ENCODE data around the gene KCNAB1. TPM values are rescaled to one million over a fixed set of nuclear protein-coding genes. Genes with fewer than 3 reads are reported as not detected.

KCNAB1 gene
- polyA plus RNA-seq, 1 experiment: 0.07 TPM

DNA sequence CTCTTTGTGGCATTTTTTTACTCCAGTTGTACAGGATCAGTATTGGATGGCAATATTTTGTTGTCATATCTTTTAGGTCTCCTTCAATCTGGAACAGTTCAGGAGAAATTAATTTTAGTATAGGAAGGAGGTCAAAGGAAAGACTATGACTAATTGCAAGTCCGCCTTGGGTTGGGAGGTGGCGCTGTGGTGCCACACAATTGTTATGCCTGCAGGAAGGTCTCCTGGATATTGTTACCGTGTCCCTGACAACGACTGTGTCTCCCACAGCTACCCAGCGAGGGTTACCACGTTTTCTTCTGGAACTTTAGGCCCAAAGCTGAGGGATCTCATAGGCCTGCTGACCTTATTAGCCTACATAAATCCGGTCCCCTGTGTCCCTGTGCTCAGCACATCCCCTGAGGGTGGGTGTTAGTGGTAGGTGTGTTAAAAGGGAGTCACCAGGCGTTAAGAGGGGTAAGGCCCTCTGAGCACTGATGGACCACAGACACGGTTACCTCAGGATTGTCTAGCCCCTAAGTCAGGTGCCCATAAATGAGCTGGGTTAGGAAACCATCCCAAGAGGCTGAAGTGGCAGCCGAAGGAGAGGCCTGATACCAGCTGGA lies 31.5 kb downstream of the KCNAB1 start:
- no peak overlapping the region for H3K27ac ChIP-seq (ENCODE audit: low read depth, low read length)

DNA sequence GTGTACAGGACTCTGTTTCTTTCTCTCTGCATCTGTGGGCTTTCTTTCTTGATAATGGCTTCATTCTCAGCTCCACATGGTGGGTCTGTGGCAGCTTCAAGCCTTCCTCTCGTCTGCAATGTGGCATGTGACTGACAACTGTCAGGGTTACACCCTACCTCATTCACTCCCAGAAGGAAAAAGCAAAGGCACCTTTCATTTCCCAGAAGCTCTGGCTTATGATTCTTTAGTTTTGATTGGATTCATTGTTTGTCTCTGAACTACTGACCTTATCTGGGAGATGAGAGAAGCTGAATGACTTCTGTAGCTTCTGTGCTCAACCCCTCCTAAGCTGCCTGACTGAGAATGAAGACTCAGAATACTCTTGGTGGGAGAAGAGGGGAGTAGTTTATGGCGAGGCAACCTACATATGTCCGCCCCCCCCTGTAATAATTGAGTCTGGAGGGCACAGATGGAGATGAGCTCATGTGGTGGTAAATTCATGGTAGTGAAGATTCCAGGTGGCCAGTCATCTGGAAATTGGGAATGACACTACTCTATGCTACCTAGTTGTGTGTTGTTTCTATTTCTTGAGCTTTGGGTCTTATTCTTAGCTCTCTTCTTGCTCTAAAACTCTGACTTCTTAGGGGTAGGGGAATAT lies 38.4 kb downstream of the KCNAB1 start:
- CTCF ChIA-PET: interaction anchor here (1.2 to 2.0 kb wide), 2 partner anchors 9 to 351 kb away, joined by 4 to 6 read pairs; no protein-coding TSS in a partner anchor
- POLR2A ChIA-PET: no interaction called here

More for the DNA sequence above, 31.5 kb downstream of the KCNAB1 start:
- H3K9me3 ChIP-seq (ENCODE audit: control insufficient read depth, insufficient read depth, low read length): no peaks in the 10 kb centered on the region
- peak; percentile 16 for DNase-seq (ENCODE audit: low read depth, low spot score)
- TF ChIP-seq, protein P1, sequence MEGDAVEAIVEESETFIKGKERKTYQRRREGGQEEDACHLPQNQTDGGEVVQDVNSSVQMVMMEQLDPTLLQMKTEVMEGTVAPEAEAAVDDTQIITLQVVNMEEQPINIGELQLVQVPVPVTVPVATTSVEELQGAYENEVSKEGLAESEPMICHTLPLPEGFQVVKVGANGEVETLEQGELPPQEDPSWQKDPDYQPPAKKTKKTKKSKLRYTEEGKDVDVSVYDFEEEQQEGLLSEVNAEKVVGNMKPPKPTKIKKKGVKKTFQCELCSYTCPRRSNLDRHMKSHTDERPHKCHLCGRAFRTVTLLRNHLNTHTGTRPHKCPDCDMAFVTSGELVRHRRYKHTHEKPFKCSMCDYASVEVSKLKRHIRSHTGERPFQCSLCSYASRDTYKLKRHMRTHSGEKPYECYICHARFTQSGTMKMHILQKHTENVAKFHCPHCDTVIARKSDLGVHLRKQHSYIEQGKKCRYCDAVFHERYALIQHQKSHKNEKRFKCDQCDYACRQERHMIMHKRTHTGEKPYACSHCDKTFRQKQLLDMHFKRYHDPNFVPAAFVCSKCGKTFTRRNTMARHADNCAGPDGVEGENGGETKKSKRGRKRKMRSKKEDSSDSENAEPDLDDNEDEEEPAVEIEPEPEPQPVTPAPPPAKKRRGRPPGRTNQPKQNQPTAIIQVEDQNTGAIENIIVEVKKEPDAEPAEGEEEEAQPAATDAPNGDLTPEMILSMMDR (IDR thresholded peaks at IDR 0.05; ENCODE audit: low read depth, low read length): peak; percentile 78
- no peak overlapping the region for H3K4me3 ChIP-seq (ENCODE audit: low read depth, low read length)
- POLR2A ChIA-PET: no interaction called here
- CTCF ChIA-PET: interaction anchor here (0.6 to 7.4 kb wide), 31 partner anchors 9 to 1050 kb away, joined by 3 to 204 read pairs (median 5); no protein-coding TSS in a partner anchor
- no peaks in the 10 kb centered on the region for H3K27me3 ChIP-seq (ENCODE audit: control insufficient read depth, insufficient read depth, low read length)

DNA sequence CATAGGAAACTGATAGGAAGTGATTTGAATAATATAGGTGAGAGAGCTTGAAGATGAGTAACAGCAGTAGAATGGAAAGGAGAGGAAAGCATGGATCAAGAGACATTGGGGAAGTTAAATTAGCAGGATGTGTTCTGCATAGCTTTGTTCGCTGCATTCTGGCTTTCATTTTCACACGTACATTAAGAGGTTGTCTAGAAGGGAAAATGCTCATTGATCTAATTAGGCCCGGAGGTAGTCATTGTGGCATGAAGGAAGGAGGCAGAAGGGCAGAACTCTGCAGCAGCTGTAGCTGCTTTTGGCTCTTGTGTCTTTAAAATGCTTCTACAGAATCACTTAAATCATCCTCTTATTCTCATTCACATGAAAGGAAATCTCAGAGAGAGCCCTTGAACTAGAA lies 40.3 kb downstream of the KCNAB1 start:
- DNase-seq (ENCODE audit: low read depth, low spot score): no peak
- H3K27me3 ChIP-seq (ENCODE audit: control insufficient read depth, insufficient read depth, low read length): peaks cover 5% of the 10 kb centered on the region
- H3K27ac ChIP-seq (ENCODE audit: low read depth, low read length): no peak overlapping the region
- H3K9me3 ChIP-seq (ENCODE audit: control insufficient read depth, insufficient read depth, low read length): no peaks in the 10 kb centered on the region
- ChIA-PET CTCF (interaction anchor here (1.3 kb wide), 1 partner anchor 10 kb away, joined by 7 read pairs; no protein-coding TSS in a partner anchor), POLR2A (no interaction called here)
- TF ChIP-seq, protein P1 (IDR thresholded peaks at IDR 0.05; ENCODE audit: low read depth, low read length): no peak
- H3K4me3 ChIP-seq (ENCODE audit: low read depth, low read length): no peak overlapping the region

More for the DNA sequence above, 38.4 kb downstream of the KCNAB1 start:
- no peaks in the 10 kb centered on the region for H3K9me3 ChIP-seq (ENCODE audit: control insufficient read depth, insufficient read depth, low read length)
- DNase-seq (ENCODE audit: low read depth, low spot score): no peak
- H3K27me3 ChIP-seq (ENCODE audit: control insufficient read depth, insufficient read depth, low read length): peaks cover 5% of the 10 kb centered on the region
- TF ChIP-seq, protein P1 (IDR thresholded peaks at IDR 0.05; ENCODE audit: low read depth, low read length): no peak
- H3K27ac ChIP-seq (ENCODE audit: low read depth, low read length): no peak overlapping the region
- no peak overlapping the region for H3K4me3 ChIP-seq (ENCODE audit: low read depth, low read length)

DNA sequence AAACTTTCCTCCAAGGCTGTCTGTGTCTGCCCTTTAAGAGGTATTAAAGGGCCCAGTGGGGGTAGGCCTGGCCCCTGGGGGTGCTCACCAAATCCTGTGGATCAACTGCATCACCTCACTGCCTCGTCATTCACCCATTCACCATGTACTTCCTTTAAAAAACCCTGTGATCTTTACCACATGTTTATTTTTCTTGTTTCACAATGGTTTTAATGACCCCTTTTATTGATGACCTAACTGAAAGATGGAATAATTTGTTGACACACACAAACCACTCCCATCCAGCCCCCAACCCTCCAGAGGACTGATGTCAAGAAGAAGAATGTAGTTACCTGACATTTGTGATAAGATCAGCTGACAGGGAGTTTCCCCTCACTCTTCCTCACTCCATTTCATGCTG lies 40.8 kb downstream of the KCNAB1 start:
- ChIA-PET CTCF (interaction anchor here (0.6 kb wide), 1 partner anchor 178 kb away, joined by 4 read pairs; no protein-coding TSS in a partner anchor), POLR2A (no interaction called here)
- TF ChIP-seq, protein P1 (IDR thresholded peaks at IDR 0.05; ENCODE audit: low read depth, low read length): no peak
- H3K27me3 ChIP-seq (ENCODE audit: control insufficient read depth, insufficient read depth, low read length): peaks cover 5% of the 10 kb centered on the region
- H3K4me3 ChIP-seq (ENCODE audit: low read depth, low read length): no peak overlapping the region
- DNase-seq (ENCODE audit: low read depth, low spot score): no peak
- no peaks in the 10 kb centered on the region for H3K9me3 ChIP-seq (ENCODE audit: control insufficient read depth, insufficient read depth, low read length)
- no peak overlapping the region for H3K27ac ChIP-seq (ENCODE audit: low read depth, low read length)

DNA sequence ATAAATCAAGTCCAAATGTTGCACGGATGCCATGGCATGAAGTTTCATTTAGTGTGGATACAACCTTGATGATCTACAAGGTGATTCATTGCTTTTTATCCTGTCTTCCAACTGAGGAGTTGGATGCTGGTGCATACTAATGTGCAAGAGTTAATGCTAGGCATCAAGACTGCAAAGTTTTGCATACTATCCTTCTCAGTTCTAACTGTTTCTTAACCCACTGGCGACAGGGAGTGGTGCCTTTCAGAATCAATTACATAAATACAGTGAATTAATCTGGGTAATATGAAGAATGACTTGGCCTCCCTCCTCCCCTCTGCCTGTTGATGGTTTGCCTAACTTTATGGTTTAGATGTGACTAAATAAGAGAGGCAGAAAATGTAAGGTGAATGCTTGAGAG lies 43.5 kb downstream of the KCNAB1 start:
- Histone ChIP-seq H3K4me3 (ENCODE audit: low read depth, low read length) (no peak overlapping the region), H3K27ac (ENCODE audit: low read depth, low read length) (no peak overlapping the region), H3K9me3 (ENCODE audit: control insufficient read depth, insufficient read depth, low read length) (no peaks in the 10 kb centered on the region), H3K27me3 (ENCODE audit: control insufficient read depth, insufficient read depth, low read length) (peaks cover 2% of the 10 kb centered on the region)
- TF ChIP-seq, protein P1 (IDR thresholded peaks at IDR 0.05; ENCODE audit: low read depth, low read length): no peak
- POLR2A ChIA-PET: no interaction called here
- no peak for DNase-seq (ENCODE audit: low read depth, low spot score)
- CTCF ChIA-PET: interaction anchor here (2.1 kb wide), 1 partner anchor 14 kb away, joined by 13 read pairs; no protein-coding TSS in a partner anchor

Data from AG04450 (cell line).